ENCODE results near the gene IGSF21. TPM values are rescaled to one million over a fixed set of nuclear protein-coding genes. Genes with fewer than 3 reads are reported as not detected.

The IGSF21 gene
- total and polyA plus RNA-seq, 4 donors = 0.31 to 1.5 (median 0.88) TPM

DNA sequence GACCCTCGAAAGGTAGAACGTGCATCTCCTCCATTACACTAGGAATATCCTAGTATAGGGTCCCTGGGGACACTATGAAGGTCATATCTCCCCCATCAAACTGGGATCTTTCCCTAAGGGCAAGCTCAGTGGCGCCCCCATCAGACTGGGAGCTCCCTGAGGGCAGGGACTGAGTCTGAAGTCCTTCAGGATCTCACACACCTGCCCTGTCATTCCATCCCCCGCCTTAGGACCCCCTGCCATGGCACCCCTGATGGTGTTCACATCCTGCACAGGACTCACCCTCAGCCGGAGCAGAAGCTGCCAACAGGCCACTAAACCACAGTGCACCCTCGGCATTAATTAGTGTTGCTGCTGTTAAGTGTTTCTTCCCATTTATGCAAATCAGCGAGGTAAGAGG lies 50.4 kb downstream of the IGSF21 start (continued):
- TF ChIP-seq YY1 (IDR thresholded peaks at IDR 0.05) = no peak
- TF ChIP-seq, protein P1, sequence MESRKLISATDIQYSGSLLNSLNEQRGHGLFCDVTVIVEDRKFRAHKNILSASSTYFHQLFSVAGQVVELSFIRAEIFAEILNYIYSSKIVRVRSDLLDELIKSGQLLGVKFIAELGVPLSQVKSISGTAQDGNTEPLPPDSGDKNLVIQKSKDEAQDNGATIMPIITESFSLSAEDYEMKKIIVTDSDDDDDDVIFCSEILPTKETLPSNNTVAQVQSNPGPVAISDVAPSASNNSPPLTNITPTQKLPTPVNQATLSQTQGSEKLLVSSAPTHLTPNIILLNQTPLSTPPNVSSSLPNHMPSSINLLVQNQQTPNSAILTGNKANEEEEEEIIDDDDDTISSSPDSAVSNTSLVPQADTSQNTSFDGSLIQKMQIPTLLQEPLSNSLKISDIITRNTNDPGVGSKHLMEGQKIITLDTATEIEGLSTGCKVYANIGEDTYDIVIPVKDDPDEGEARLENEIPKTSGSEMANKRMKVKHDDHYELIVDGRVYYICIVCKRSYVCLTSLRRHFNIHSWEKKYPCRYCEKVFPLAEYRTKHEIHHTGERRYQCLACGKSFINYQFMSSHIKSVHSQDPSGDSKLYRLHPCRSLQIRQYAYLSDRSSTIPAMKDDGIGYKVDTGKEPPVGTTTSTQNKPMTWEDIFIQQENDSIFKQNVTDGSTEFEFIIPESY (IDR thresholded peaks at IDR 0.05) = no peak
- TF ChIP-seq HNF4G (IDR thresholded peaks at IDR 0.05) = no peak
- no peak for TF ChIP-seq SP1 (IDR thresholded peaks at IDR 0.05)
- TF ChIP-seq, protein P2, sequence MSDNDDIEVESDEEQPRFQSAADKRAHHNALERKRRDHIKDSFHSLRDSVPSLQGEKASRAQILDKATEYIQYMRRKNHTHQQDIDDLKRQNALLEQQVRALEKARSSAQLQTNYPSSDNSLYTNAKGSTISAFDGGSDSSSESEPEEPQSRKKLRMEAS (IDR thresholded peaks at IDR 0.05) = no peak

DNA sequence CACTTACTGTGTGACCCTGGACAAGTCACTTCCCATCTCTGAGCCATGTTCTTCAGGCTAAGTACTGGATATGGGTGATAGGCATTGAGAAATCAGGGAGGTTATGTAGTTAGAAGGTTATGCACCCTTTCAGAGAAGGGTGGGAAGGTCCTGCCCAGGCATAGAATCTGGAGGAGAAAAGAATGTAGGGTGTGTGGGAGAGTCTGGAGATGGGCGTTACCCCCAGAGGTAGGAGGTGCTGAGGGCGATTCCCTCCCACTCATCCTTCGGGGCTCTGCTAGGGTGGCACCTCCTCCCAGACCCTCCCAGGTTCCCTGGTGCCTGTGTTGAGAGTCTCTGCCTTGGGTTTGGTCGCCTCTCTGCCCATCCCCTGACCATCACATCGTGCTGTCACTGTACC lies 51.1 kb downstream of the IGSF21 start:
- no peak overlapping the region for H3K27ac ChIP-seq (ENCODE audit: low read depth in 1 of 2, low read length in 2 of 2)
- TF ChIP-seq SP1 (IDR thresholded peaks at IDR 0.05) = no peak
- TF ChIP-seq NR2F2 (IDR thresholded peaks at IDR 0.05) = no peak
- no peak for TF ChIP-seq RAD21 (IDR thresholded peaks at IDR 0.05)
- TF ChIP-seq, protein P3, sequence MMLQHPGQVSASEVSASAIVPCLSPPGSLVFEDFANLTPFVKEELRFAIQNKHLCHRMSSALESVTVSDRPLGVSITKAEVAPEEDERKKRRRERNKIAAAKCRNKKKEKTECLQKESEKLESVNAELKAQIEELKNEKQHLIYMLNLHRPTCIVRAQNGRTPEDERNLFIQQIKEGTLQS (IDR thresholded peaks at IDR 0.05) = no peak
- TF ChIP-seq RXRA (IDR thresholded peaks at IDR 0.05) = no peak
- TF ChIP-seq TAF1 (conservative IDR thresholded peaks at IDR 0.05) = no peak
- no peak for TF ChIP-seq HNF4G (IDR thresholded peaks at IDR 0.05)
- TF ChIP-seq HNF4A (conservative IDR thresholded peaks at IDR 0.05) = no peak
- no peak for TF ChIP-seq FOXA2 (IDR thresholded peaks at IDR 0.05)
- TF ChIP-seq, protein P4, sequence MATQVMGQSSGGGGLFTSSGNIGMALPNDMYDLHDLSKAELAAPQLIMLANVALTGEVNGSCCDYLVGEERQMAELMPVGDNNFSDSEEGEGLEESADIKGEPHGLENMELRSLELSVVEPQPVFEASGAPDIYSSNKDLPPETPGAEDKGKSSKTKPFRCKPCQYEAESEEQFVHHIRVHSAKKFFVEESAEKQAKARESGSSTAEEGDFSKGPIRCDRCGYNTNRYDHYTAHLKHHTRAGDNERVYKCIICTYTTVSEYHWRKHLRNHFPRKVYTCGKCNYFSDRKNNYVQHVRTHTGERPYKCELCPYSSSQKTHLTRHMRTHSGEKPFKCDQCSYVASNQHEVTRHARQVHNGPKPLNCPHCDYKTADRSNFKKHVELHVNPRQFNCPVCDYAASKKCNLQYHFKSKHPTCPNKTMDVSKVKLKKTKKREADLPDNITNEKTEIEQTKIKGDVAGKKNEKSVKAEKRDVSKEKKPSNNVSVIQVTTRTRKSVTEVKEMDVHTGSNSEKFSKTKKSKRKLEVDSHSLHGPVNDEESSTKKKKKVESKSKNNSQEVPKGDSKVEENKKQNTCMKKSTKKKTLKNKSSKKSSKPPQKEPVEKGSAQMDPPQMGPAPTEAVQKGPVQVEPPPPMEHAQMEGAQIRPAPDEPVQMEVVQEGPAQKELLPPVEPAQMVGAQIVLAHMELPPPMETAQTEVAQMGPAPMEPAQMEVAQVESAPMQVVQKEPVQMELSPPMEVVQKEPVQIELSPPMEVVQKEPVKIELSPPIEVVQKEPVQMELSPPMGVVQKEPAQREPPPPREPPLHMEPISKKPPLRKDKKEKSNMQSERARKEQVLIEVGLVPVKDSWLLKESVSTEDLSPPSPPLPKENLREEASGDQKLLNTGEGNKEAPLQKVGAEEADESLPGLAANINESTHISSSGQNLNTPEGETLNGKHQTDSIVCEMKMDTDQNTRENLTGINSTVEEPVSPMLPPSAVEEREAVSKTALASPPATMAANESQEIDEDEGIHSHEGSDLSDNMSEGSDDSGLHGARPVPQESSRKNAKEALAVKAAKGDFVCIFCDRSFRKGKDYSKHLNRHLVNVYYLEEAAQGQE (IDR thresholded peaks at IDR 0.05) = no peak

DNA sequence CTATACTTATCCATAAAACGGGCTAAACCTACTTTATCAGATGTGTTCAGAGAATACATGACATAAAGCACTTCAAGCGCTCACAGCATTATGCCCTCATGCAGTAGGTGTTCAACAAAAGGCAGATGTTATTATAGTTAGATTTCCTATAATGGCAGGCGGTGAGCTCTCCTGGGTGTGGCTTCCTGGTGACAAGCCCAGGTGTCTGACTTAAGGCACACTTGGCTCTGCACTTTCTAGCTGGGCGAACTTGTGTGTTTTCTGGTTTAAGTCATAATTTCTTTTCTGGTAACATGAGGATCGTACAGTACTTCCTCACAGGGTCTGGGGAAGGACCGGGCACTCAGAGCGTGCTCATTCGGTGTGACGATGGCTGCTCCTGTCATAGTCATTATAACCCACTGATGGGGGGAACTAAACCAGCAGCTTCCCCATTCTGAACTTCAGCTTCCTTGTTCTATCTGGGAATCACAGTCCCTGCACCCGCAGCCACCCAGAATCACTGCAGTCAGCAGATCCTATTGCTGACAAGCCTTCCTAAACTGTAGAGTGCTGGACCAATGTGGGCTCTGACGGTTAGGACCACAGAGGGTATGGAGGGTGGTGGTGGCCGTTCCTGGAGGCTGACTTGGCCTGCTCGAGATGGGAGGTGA lies 52.8 kb downstream of the IGSF21 start:
- no peak for DNase-seq (ENCODE audit: low spot score)
- H3K9me3 ChIP-seq (ENCODE audit: control insufficient read depth in 4 of 4, low read length in 3 of 4) = no peaks in the 10 kb centered on the region
- H3K27me3 ChIP-seq (ENCODE audit: control insufficient read depth in 4 of 4, insufficient read depth in 4 of 4, low read length in 3 of 4) = peaks cover 0 to 3% (median 0%) of the 10 kb centered on the region in 4 donors
- H3K36me3 ChIP-seq (ENCODE audit: control insufficient read depth in 4 of 4, insufficient read depth in 3 of 4, low read depth in 1 of 4, low read length in 3 of 4) = peaks cover 0 to 2% (median 0%) of the 10 kb centered on the region in 4 donors
- no peak overlapping the region for H3K9ac ChIP-seq (ENCODE audit: low read depth in 1 of 2, low read length in 2 of 2)
- H3K27ac ChIP-seq (ENCODE audit: low read depth in 1 of 2, low read length in 2 of 2) = peak overlapping the region in 1 of 2 donors; percentile 31
- WGBS = 76% methylated on average over 13 of the region's 13 CpGs
- no peak overlapping the region for H3K4me3 ChIP-seq (ENCODE audit: low read depth in 1 of 3, low read length in 3 of 3)
- H3K4me1 ChIP-seq (ENCODE audit: control insufficient read depth in 4 of 4, insufficient read depth in 4 of 4, low read length in 3 of 4) = no peaks in the 10 kb centered on the region
- TF ChIP-seq, protein P5, sequence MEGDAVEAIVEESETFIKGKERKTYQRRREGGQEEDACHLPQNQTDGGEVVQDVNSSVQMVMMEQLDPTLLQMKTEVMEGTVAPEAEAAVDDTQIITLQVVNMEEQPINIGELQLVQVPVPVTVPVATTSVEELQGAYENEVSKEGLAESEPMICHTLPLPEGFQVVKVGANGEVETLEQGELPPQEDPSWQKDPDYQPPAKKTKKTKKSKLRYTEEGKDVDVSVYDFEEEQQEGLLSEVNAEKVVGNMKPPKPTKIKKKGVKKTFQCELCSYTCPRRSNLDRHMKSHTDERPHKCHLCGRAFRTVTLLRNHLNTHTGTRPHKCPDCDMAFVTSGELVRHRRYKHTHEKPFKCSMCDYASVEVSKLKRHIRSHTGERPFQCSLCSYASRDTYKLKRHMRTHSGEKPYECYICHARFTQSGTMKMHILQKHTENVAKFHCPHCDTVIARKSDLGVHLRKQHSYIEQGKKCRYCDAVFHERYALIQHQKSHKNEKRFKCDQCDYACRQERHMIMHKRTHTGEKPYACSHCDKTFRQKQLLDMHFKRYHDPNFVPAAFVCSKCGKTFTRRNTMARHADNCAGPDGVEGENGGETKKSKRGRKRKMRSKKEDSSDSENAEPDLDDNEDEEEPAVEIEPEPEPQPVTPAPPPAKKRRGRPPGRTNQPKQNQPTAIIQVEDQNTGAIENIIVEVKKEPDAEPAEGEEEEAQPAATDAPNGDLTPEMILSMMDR (IDR thresholded peaks at IDR 0.05; ENCODE audit: low read depth, low read length, missing input control) = no peak
- TF ChIP-seq, protein P3 (IDR thresholded peaks at IDR 0.05) = no peak
- no peak for TF ChIP-seq TAF1 (conservative IDR thresholded peaks at IDR 0.05)
- TF ChIP-seq RAD21 (IDR thresholded peaks at IDR 0.05) = no peak
- no peak for TF ChIP-seq RXRA (IDR thresholded peaks at IDR 0.05)
- no peak for TF ChIP-seq SP1 (IDR thresholded peaks at IDR 0.05)
- no peak for TF ChIP-seq GABPA (IDR thresholded peaks at IDR 0.05 in 1 of 2, conservative IDR thresholded peaks at IDR 0.05 in 1 of 2)
- TF ChIP-seq, protein P4 (IDR thresholded peaks at IDR 0.05) = no peak
- no peak for TF ChIP-seq HNF4G (IDR thresholded peaks at IDR 0.05)
- no peak for TF ChIP-seq EGR1 (IDR thresholded peaks at IDR 0.05; ENCODE audit: low read depth in 2 of 2)
- no peak for TF ChIP-seq HNF4A (conservative IDR thresholded peaks at IDR 0.05)
- no peak for TF ChIP-seq YY1 (IDR thresholded peaks at IDR 0.05)
- no peak for TF ChIP-seq JUND (IDR thresholded peaks at IDR 0.05)
- TF ChIP-seq NR2F2 (IDR thresholded peaks at IDR 0.05) = no peak

More for the DNA sequence above, 51.1 kb downstream of the IGSF21 start:
- H3K9me3 ChIP-seq (ENCODE audit: control insufficient read depth in 4 of 4, low read length in 3 of 4) = no peaks in the 10 kb centered on the region
- no peak for DNase-seq (ENCODE audit: low spot score)
- peaks cover 0 to 2% (median 0%) of the 10 kb centered on the region in 4 donors for H3K36me3 ChIP-seq (ENCODE audit: control insufficient read depth in 4 of 4, insufficient read depth in 3 of 4, low read depth in 1 of 4, low read length in 3 of 4)
- WGBS = 86% methylated on average over 5 of the region's 5 CpGs
- H3K27me3 ChIP-seq (ENCODE audit: control insufficient read depth in 4 of 4, insufficient read depth in 4 of 4, low read length in 3 of 4) = peaks cover 0 to 3% (median 0%) of the 10 kb centered on the region in 4 donors
- no peak overlapping the region for H3K4me3 ChIP-seq (ENCODE audit: low read depth in 1 of 3, low read length in 3 of 3)
- no peaks in the 10 kb centered on the region for H3K4me1 ChIP-seq (ENCODE audit: control insufficient read depth in 4 of 4, insufficient read depth in 4 of 4, low read length in 3 of 4)
- H3K9ac ChIP-seq (ENCODE audit: low read depth in 1 of 2, low read length in 2 of 2) = no peak overlapping the region

All from liver (tissue), 9 donors.